Measurements from ENCODE around the gene MYBPC1.
"Not testable (repeated sequence)": the region's sequence is repeated elsewhere in the genome, so short reads cannot be mapped to it uniquely, and the experiment has no call there.

Gene MYBPC1

GRCh38 chr12:101655393-101655792 lies 60.6 kb downstream of the MYBPC1 start:
- no peak for DNase-seq (ENCODE audit: low spot score)
- H3K9me3 ChIP-seq (replicated peaks in 1 of 2; ENCODE audit: control insufficient read depth in 2 of 2, insufficient read depth in 1 of 2, low read depth in 1 of 2, low read length in 2 of 2), result no peaks in the 10 kb centered on the region
- H3K79me1 ChIP-seq (ENCODE audit: low read depth, low read length), result no peaks in the 10 kb centered on the region
- no peak overlapping the region for H2BK12ac ChIP-seq (ENCODE audit: low read length)
- H3K27ac ChIP-seq (replicated peaks; ENCODE audit: low read length), result no peak overlapping the region
- no peak overlapping the region for H2BK5ac ChIP-seq (ENCODE audit: low read length)
- no peak overlapping the region for H3K23ac ChIP-seq (ENCODE audit: low read depth, low read length, poor library complexity)
- H3K14ac ChIP-seq (ENCODE audit: low read length), result no peak overlapping the region
- H3K4me2 ChIP-seq (ENCODE audit: insufficient read depth, low read length, poor library complexity, severe bottlenecking), result no peak overlapping the region
- H3K36me3 ChIP-seq (replicated peaks in 1 of 2; ENCODE audit: control insufficient read depth in 2 of 2, insufficient read depth in 2 of 2, low read length in 2 of 2), result no peaks in the 10 kb centered on the region
- H3K4me3 ChIP-seq (ENCODE audit: low read length in 2 of 2), result no peak overlapping the region
- no peak overlapping the region for H3K9ac ChIP-seq (ENCODE audit: low read depth, low read length, poor library complexity)
- H3K18ac ChIP-seq (ENCODE audit: low read length), result no peak overlapping the region
- H3K27me3 ChIP-seq (ENCODE audit: control insufficient read depth in 3 of 3, insufficient read depth in 3 of 3, low read depth in 1 of 3, low read length in 3 of 3), result peaks cover 0 to 3% (median 0%) of the 10 kb centered on the region in 3 experiments
- H4K8ac ChIP-seq (ENCODE audit: low read depth, low read length), result no peak overlapping the region
- no peak overlapping the region for H2AFZ ChIP-seq (ENCODE audit: low read length)
- H3K4ac ChIP-seq (ENCODE audit: low read length), result no peak overlapping the region
- H2AK5ac ChIP-seq (ENCODE audit: low read depth, low read length), result no peak overlapping the region
- no peak overlapping the region for H2BK15ac ChIP-seq (ENCODE audit: low read length)
- H4K91ac ChIP-seq (ENCODE audit: low read depth, low read length, poor library complexity), result no peak overlapping the region
- no peaks in the 10 kb centered on the region for H3K4me1 ChIP-seq (ENCODE audit: control insufficient read depth in 2 of 2, insufficient read depth in 1 of 2, low read depth in 1 of 2, low read length in 2 of 2)
- no CpG with 5 or more reads among the region's 2 CpGs for WGBS, 2 donors (ENCODE audit: extremely low coverage in 2 of 2, insufficient read length in 2 of 2, insufficient replicate concordance in 1 of 2)
- H2BK120ac ChIP-seq (ENCODE audit: low read depth, low read length), result no peak overlapping the region

GRCh38 chr12:101660662-101661061 lies 65.9 kb downstream of the MYBPC1 start:
- H2AFZ ChIP-seq (ENCODE audit: low read length); H3K18ac ChIP-seq (ENCODE audit: low read length); H3K79me1 ChIP-seq (ENCODE audit: low read depth, low read length); H3K23ac ChIP-seq (ENCODE audit: low read depth, low read length, poor library complexity); H3K4me1 ChIP-seq (ENCODE audit: control insufficient read depth in 2 of 2, insufficient read depth in 1 of 2, low read depth in 1 of 2, low read length in 2 of 2); H3K36me3 ChIP-seq (replicated peaks in 1 of 2; ENCODE audit: control insufficient read depth in 2 of 2, insufficient read depth in 2 of 2, low read length in 2 of 2); H3K9me3 ChIP-seq (replicated peaks in 1 of 2; ENCODE audit: control insufficient read depth in 2 of 2, insufficient read depth in 1 of 2, low read depth in 1 of 2, low read length in 2 of 2); DNase-seq (ENCODE audit: low spot score); H2AK5ac ChIP-seq (ENCODE audit: low read depth, low read length); H2BK120ac ChIP-seq (ENCODE audit: low read depth, low read length); H3K4me2 ChIP-seq (ENCODE audit: insufficient read depth, low read length, poor library complexity, severe bottlenecking); H3K14ac ChIP-seq (ENCODE audit: low read length); H4K91ac ChIP-seq (ENCODE audit: low read depth, low read length, poor library complexity); H2BK15ac ChIP-seq (ENCODE audit: low read length); H3K4me3 ChIP-seq (ENCODE audit: low read length in 2 of 2); H3K4ac ChIP-seq (ENCODE audit: low read length); H3K27ac ChIP-seq (replicated peaks; ENCODE audit: low read length); H2BK12ac ChIP-seq (ENCODE audit: low read length); H3K27me3 ChIP-seq (ENCODE audit: control insufficient read depth in 3 of 3, insufficient read depth in 3 of 3, low read depth in 1 of 3, low read length in 3 of 3); H3K9ac ChIP-seq (ENCODE audit: low read depth, low read length, poor library complexity); H4K8ac ChIP-seq (ENCODE audit: low read depth, low read length); H2BK5ac ChIP-seq (ENCODE audit: low read length): not testable (repeated sequence)
- WGBS, 2 donors (ENCODE audit: extremely low coverage in 2 of 2, insufficient read length in 2 of 2, insufficient replicate concordance in 1 of 2), result no CpG with 5 or more reads among the region's 2 CpGs

GRCh38 chr12:101663298-101663697 lies 68.5 kb downstream of the MYBPC1 start:
- DNase-seq (ENCODE audit: low spot score), result no peak
- no peaks in the 10 kb centered on the region for H3K4me1 ChIP-seq (ENCODE audit: control insufficient read depth in 2 of 2, insufficient read depth in 1 of 2, low read depth in 1 of 2, low read length in 2 of 2)

DNA sequence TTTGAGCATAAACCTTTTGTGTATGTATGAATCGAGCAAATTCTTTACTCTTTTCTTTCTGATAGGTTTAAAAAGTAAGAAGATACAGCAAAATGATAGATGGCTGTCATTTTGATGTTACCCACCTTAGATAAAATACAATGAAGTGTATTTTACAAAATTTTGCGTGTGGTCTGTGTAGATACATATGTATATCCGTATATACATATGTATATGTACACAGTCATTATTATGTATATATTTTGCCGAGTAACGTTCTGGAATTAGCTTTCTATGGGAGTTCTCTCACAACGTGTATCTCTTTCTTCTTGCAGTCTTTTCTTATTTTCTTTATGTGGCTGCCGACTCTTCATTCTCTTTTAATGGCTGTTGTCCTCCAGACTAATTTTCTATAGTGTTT lies 70.2 kb downstream of the MYBPC1 start:
- Histone ChIP-seq H4K8ac (ENCODE audit: low read depth, low read length) (no peak overlapping the region), H2BK5ac (ENCODE audit: low read length) (no peak overlapping the region), H2BK15ac (ENCODE audit: low read length) (no peak overlapping the region), H3K23ac (ENCODE audit: low read depth, low read length, poor library complexity) (no peak overlapping the region), H3K4me1 (ENCODE audit: control insufficient read depth in 2 of 2, insufficient read depth in 1 of 2, low read depth in 1 of 2, low read length in 2 of 2) (no peaks in the 10 kb centered on the region), H3K18ac (ENCODE audit: low read length) (no peak overlapping the region), H3K4me3 (ENCODE audit: low read length in 2 of 2) (no peak overlapping the region), H2BK120ac (ENCODE audit: low read depth, low read length) (no peak overlapping the region), H3K4me2 (ENCODE audit: insufficient read depth, low read length, poor library complexity, severe bottlenecking) (no peak overlapping the region), H3K27me3 (ENCODE audit: control insufficient read depth in 3 of 3, insufficient read depth in 3 of 3, low read depth in 1 of 3, low read length in 3 of 3) (no peaks in the 10 kb centered on the region), H3K9me3 (replicated peaks in 1 of 2; ENCODE audit: control insufficient read depth in 2 of 2, insufficient read depth in 1 of 2, low read depth in 1 of 2, low read length in 2 of 2) (no peaks in the 10 kb centered on the region), H3K27ac (replicated peaks; ENCODE audit: low read length) (no peak overlapping the region), H2AK5ac (ENCODE audit: low read depth, low read length) (no peak overlapping the region), H3K9ac (ENCODE audit: low read depth, low read length, poor library complexity) (no peak overlapping the region), H2AFZ (ENCODE audit: low read length) (no peak overlapping the region), H3K14ac (ENCODE audit: low read length) (no peak overlapping the region), H3K4ac (ENCODE audit: low read length) (no peak overlapping the region), H3K79me1 (ENCODE audit: low read depth, low read length) (no peaks in the 10 kb centered on the region), H2BK12ac (ENCODE audit: low read length) (no peak overlapping the region), H3K36me3 (replicated peaks in 1 of 2; ENCODE audit: control insufficient read depth in 2 of 2, insufficient read depth in 2 of 2, low read length in 2 of 2) (no peaks in the 10 kb centered on the region), H4K91ac (ENCODE audit: low read depth, low read length, poor library complexity) (no peak overlapping the region)
- WGBS, 2 donors (ENCODE audit: extremely low coverage in 2 of 2, insufficient read length in 2 of 2, insufficient replicate concordance in 1 of 2), result no CpG with 5 or more reads among the region's 7 CpGs
- no peak for DNase-seq (ENCODE audit: low spot score)

More at GRCh38 chr12:101663298-101663697, 68.5 kb downstream of the MYBPC1 start:
- Histone ChIP-seq H3K4ac (ENCODE audit: low read length) (no peak overlapping the region), H3K27ac (replicated peaks; ENCODE audit: low read length) (no peak overlapping the region), H3K9me3 (replicated peaks in 1 of 2; ENCODE audit: control insufficient read depth in 2 of 2, insufficient read depth in 1 of 2, low read depth in 1 of 2, low read length in 2 of 2) (no peaks in the 10 kb centered on the region), H3K23ac (ENCODE audit: low read depth, low read length, poor library complexity) (no peak overlapping the region), H3K27me3 (ENCODE audit: control insufficient read depth in 3 of 3, insufficient read depth in 3 of 3, low read depth in 1 of 3, low read length in 3 of 3) (peaks cover 0 to 3% (median 0%) of the 10 kb centered on the region in 3 experiments), H2AFZ (ENCODE audit: low read length) (no peak overlapping the region), H4K91ac (ENCODE audit: low read depth, low read length, poor library complexity) (no peak overlapping the region), H2BK15ac (ENCODE audit: low read length) (no peak overlapping the region), H3K9ac (ENCODE audit: low read depth, low read length, poor library complexity) (no peak overlapping the region), H4K8ac (ENCODE audit: low read depth, low read length) (no peak overlapping the region), H2BK120ac (ENCODE audit: low read depth, low read length) (no peak overlapping the region), H3K4me3 (ENCODE audit: low read length in 2 of 2) (no peak overlapping the region), H3K4me2 (ENCODE audit: insufficient read depth, low read length, poor library complexity, severe bottlenecking) (no peak overlapping the region), H3K79me1 (ENCODE audit: low read depth, low read length) (no peaks in the 10 kb centered on the region), H3K36me3 (replicated peaks in 1 of 2; ENCODE audit: control insufficient read depth in 2 of 2, insufficient read depth in 2 of 2, low read length in 2 of 2) (no peaks in the 10 kb centered on the region), H2BK12ac (ENCODE audit: low read length) (no peak overlapping the region), H2AK5ac (ENCODE audit: low read depth, low read length) (no peak overlapping the region), H3K14ac (ENCODE audit: low read length) (no peak overlapping the region), H2BK5ac (ENCODE audit: low read length) (no peak overlapping the region), H3K18ac (ENCODE audit: low read length) (no peak overlapping the region)
- no CpG with 5 or more reads among the region's 6 CpGs for WGBS, 2 donors (ENCODE audit: extremely low coverage in 2 of 2, insufficient read length in 2 of 2, insufficient replicate concordance in 1 of 2)

Measured in neuronal stem cell (in vitro differentiated cells).